ELR (cell line): ENCODE data around the gene PTBP3.
"Not testable (repeated sequence)": the region's sequence is repeated elsewhere in the genome, so short reads cannot be mapped to it uniquely, and the experiment has no call there.

ENCODE experiments used
- DNase-seq: peaks from one replicate; pipeline ENCODE4 v3.0.0-alpha.2; 2015; ENCODE audit warnings: low read depth

Gene PTBP3, protein sequence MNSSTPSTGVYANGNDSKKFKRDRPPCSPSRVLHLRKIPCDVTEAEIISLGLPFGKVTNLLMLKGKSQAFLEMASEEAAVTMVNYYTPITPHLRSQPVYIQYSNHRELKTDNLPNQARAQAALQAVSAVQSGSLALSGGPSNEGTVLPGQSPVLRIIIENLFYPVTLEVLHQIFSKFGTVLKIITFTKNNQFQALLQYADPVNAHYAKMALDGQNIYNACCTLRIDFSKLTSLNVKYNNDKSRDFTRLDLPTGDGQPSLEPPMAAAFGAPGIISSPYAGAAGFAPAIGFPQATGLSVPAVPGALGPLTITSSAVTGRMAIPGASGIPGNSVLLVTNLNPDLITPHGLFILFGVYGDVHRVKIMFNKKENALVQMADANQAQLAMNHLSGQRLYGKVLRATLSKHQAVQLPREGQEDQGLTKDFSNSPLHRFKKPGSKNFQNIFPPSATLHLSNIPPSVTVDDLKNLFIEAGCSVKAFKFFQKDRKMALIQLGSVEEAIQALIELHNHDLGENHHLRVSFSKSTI

GRCh38 chr9:112332977-112333638 lies at the start of gene PTBP3:
Gene PTBP3, minus strand, starts transcription at chr9:112333619. Its CDS starts 35,754 bp downstream, at chr9:112297865.
- peak; percentile 82 for DNase-seq

DNA sequence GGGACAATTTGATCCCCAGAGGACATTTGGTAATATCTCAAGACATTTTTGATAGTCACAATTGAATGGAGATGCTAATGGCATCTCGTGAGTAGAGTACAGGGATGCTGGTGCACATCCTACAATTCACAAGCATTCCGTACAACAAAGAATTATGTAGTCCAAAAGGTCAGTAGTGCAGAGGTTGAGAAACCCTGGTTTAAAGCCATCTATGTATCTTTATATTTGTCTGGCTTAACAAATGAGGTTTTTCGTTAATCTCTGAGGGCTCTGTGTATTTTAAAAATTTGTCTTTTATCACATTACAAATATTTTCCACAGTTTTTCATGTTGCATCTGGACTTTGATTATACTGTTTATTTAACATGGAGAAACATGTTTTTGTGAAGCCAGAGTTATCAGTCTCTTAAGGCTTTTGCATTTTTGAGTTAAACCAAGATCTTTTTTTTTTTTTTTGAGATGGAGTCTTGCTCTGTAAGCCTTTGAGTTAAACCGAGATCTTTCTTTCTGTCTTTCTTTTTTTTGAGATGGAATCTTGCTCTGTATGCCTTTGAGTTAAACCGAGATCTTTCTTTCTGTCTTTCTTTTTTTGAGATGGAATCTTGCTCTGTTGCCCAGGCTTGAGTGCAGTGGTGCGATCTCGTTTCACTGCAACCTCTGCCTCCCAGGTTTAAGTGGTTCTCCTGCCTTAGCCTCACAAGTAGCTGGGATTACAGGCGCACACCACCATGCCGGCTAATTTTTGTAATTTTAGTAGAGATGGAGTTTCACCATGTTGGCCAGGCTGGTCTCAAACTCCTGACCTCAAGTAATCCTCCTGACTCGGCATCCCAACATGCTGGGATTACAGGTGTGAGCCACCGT lies 49.3 kb upstream of the PTBP3 start:
- no peak for DNase-seq

DNA sequence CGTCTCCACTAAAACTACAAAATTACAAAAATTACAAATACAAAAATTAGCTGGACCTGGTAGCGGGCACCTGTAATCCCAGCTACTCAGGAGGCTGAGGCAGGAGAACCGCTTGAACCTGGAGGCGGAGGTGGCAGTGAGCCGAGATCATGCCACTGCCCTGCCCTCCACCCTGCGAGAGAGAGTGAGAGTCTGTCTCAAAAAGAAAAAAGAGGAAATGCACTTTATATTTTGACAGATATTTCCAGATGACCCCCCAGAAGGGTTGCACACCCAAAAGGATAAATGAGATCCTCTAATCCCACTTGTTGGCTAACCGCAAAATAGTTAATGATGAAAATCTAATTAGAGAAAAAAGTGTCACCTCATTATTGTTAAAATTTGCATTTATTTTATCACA lies 48.6 kb upstream of the PTBP3 start:
- DNase-seq: no peak

GRCh38 chr9:112380825-112381221 lies 47.4 kb upstream of the PTBP3 start:
- DNase-seq: no peak

DNA sequence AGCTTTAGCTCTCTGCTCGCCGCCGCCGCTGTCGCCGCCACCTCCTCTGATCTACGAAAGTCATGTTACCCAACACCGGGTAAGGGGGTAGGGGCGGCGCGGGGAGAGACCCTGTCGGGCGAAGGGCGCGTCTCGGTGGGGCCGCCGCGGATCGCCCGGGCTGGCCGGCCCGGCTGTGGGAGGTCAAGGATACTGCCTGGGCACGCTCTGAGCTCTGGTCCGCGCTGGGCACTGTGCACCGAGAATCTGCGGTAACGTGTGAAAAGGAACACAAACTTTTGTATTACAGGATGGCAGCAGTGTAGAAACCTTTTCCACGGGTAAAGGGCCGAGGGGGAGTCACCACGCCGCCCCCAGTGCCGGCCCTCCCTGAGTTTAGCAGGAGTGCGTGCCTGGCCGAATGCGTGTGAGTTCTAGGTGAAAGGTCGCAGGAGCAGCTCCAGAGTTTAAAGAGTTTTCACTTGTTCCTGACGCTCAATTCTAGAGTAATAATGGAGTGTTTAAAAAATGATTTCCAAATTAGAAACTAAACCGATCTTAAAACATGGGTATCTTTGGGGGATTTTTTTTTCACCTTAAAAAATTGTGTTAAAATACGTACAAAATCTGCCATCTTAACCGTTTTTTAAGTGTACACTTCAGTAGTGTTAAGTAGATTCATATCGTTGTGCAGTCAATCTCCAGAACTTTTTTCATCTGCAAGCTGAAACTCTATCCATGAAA lies 46.8 kb upstream of the PTBP3 start, which contains the start of gene HSDL2:
TSS of gene HSDL2 (plus strand) at position 7 of the 723 bp plus-strand sequence. CDS start at position 63, 56 bp downstream.
- peak; percentile 64 for DNase-seq

DNA sequence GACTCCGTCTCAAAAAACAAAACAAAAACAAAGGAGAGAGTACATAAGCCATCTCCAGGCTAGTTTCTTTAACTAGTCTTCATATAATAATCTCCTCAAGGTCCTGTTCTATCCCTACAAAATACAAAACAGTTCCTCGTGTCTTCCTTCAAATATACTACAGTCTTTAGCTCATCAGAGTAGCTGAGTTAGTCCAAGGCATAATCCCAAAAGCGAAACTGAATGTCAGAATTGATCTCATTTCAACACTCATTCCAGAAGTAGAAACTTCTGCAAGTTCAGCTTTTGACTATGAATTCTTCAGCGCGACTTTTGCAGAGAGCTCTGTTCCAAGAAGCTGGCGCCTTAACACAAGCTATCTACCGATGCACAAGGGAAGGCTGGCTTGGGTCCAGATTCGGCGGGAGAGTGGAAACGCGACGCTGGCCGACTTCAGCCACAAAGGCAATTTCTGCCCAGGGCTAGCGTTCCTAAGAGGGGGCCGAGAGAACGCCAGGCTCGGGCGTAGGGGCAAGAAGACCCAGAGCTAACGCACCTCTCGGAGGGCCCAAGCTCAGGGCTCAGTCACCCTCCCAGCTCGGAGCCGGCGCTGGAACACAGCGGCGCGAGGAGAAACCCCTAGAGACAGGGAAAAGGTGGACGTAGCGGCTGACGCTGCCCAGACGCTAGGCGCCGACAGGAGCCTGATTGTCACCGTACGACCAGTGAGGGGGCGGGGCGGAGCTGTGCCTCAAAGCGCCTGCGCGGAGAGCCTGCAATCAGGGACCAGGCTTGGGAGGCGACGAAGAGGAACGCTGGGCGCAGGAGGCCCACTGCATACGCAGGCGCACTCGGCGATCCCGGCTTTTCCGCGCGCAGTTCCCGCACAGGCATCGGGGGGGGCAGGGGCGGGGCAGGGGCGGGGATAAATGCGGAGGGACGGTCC lies 46.0 kb upstream of the PTBP3 start:
- peak; percentile 99 for DNase-seq

DNA sequence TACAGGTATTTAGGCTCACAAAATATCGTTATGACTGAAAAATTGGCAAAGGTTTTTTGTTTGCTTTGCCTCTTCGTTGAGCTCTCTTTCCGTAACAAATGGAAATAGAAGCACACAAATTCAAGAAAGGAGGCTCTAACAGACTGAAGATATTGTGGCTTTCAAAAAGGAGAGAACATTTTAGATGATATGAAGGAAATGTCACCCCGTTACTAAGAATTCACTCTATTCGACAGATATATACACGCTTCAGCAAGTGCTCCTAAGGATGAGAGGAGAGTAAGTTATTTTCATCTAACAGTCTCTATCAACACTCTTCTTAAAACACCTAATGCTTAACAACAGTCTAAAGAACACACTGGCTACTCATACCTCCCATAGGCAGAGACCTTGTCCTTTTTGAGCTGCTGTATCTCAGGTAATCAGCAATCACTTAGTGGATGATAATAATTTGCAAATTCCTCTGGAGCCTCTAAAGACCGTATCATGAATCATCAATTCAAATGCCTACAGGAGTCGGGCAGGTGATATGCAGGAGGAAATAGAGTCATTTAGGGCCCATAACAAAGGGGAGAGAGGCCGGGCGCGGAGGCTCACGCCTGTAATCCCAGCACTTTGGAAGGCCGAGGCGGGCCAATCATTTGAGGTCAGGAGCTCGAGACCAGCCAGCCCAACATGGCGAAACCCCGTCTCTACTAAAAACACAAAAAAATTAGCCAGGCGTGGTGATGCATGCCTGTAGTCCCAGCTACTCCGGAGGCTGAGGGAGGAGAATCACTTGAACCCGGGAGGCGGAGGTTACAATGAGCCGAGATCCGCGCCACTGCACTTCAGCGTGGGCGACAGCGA lies 45.1 kb upstream of the PTBP3 start:
- peak; percentile 41 for DNase-seq

GRCh38 chr9:112377684-112378327 lies 44.4 kb upstream of the PTBP3 start:
- no peak for DNase-seq

DNA sequence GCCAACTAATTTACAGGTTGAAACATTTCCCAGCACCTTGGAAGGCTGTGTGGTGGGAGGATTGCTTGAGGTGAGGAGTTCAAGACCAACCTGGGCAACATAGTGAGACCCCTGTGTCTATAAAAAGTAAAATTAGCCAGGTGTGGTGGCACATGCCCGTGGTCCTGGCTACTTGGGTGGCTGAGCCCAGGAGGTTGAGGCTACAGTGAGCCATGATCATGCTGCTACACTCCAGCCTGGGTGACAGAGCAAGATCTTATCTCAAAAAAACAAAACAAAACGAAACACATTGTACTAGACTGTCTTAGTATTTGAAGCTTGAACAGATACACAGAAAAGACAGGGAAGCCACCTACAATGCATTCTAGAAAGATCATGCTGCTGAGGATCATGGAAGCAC lies 43.7 kb upstream of the PTBP3 start:
- peak; percentile 3 for DNase-seq

GRCh38 chr9:112375361-112375760 lies 41.9 kb upstream of the PTBP3 start:
- no peak for DNase-seq

DNA sequence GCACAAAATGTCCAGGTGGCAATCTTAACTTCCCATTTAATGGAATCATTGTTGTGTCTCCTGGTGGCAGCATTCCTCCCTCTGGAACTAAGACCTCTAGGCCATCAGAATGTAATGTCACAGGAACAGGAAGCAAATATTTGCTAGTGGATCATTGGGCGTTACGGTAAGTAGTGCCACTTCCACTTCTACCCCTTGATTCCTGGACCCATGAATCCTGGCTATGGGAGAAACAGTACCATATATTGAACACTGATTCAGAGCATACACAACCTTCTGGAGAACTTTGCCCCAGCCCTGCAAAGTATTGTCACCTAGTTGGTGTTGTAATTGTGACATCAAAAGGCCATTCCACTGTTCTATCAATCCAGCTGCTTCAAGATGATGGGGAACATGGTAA lies 40.8 kb upstream of the PTBP3 start:
- DNase-seq: not testable (repeated sequence)

GRCh38 chr9:112373666-112374065 lies 40.2 kb upstream of the PTBP3 start:
- DNase-seq: not testable (repeated sequence)

GRCh38 chr9:112371060-112371459 lies 37.6 kb upstream of the PTBP3 start:
- DNase-seq: no peak

DNA sequence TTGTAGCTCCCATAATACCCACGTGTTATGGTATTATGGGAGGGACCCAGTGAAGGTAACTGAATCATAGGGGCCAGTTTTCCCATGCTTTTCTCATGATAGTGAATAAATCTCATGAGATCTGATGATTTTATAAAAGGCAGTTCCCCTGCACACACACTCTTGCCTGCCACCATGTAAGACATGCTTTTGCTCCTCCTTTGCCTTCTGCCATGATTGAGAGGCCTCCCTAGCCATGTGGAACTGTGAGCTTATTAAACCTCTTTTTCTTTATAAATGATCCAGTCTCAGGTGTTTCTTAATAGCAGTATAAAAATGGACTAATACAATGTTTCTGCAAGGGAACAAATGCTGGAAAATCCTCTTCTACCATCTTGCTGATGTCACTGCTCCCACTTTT lies 36.4 kb upstream of the PTBP3 start:
- no peak for DNase-seq

- DNase-seq: no peak
These were observed 34.0 kb upstream of the PTBP3 start for GRCh38 chr9:112367465-112367864.

- DNase-seq: peak; percentile 11
These were observed 33.2 kb upstream of the PTBP3 start for GRCh38 chr9:112366591-112366990.

DNA sequence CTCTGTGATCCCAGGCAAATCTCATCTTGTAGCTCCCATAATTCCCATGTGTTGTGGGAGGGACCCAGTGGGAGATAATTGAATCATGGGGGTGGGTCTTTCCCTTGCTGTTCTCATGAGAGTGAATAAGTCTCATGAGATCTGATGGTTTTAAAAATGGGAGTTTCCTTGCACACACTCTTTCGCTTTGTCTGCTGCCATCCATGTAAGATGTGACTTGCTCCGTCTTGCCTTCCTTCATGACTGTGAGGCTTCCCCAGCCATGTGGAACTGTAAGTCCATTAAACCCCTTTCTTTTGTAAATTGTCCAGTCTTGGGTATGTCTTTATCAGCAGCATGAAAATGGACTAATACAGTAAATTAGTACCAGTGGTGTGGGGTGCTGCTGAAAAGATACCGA lies 31.8 kb upstream of the PTBP3 start:
- DNase-seq: not testable (repeated sequence)

GRCh38 chr9:112364761-112365160 lies 31.3 kb upstream of the PTBP3 start:
- DNase-seq: no peak

- DNase-seq: peak; percentile 71
These were observed 28.2 kb upstream of the PTBP3 start for GRCh38 chr9:112361601-112362000.
